Subcutaneous adipose tissue (tissue), 4 donors: ENCODE data around the gene CRELD2. TPM values are rescaled to one million over a fixed set of nuclear protein-coding genes. Genes with fewer than 3 reads are reported as not detected.

ENCODE experiments used
- total RNA-seq, 4 donors: library from RNA; depleted of rRNA; stranded (reverse); fragments of >200 nt; gene quantifications; one replicate each; pipeline ENCODE4 v1.1.0, GENCODE V29; 2016
- TF ChIP-seq, protein P1 (sequence below): fragments of 450-650 bp; IDR thresholded peaks from one replicate; pipeline ENCODE4 v1.5.1; 2016; ENCODE audit warnings: low read depth, mild to moderate bottlenecking, control low read depth, antibody characterized with exemption, moderate library complexity

The CRELD2 gene
- total RNA-seq, 4 donors from 2014 or later, result 24.0 to 40.9 (median 31.9) TPM

GRCh38 chr22:49934891-49935557, 16.6 kb downstream of the CRELD2 start:
- TF ChIP-seq, protein P1, sequence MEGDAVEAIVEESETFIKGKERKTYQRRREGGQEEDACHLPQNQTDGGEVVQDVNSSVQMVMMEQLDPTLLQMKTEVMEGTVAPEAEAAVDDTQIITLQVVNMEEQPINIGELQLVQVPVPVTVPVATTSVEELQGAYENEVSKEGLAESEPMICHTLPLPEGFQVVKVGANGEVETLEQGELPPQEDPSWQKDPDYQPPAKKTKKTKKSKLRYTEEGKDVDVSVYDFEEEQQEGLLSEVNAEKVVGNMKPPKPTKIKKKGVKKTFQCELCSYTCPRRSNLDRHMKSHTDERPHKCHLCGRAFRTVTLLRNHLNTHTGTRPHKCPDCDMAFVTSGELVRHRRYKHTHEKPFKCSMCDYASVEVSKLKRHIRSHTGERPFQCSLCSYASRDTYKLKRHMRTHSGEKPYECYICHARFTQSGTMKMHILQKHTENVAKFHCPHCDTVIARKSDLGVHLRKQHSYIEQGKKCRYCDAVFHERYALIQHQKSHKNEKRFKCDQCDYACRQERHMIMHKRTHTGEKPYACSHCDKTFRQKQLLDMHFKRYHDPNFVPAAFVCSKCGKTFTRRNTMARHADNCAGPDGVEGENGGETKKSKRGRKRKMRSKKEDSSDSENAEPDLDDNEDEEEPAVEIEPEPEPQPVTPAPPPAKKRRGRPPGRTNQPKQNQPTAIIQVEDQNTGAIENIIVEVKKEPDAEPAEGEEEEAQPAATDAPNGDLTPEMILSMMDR, result no peak

- TF ChIP-seq, protein P1, result no peak
These were observed 17.1 kb downstream of the CRELD2 start for GRCh38 chr22:49935561-49935960.

DNA sequence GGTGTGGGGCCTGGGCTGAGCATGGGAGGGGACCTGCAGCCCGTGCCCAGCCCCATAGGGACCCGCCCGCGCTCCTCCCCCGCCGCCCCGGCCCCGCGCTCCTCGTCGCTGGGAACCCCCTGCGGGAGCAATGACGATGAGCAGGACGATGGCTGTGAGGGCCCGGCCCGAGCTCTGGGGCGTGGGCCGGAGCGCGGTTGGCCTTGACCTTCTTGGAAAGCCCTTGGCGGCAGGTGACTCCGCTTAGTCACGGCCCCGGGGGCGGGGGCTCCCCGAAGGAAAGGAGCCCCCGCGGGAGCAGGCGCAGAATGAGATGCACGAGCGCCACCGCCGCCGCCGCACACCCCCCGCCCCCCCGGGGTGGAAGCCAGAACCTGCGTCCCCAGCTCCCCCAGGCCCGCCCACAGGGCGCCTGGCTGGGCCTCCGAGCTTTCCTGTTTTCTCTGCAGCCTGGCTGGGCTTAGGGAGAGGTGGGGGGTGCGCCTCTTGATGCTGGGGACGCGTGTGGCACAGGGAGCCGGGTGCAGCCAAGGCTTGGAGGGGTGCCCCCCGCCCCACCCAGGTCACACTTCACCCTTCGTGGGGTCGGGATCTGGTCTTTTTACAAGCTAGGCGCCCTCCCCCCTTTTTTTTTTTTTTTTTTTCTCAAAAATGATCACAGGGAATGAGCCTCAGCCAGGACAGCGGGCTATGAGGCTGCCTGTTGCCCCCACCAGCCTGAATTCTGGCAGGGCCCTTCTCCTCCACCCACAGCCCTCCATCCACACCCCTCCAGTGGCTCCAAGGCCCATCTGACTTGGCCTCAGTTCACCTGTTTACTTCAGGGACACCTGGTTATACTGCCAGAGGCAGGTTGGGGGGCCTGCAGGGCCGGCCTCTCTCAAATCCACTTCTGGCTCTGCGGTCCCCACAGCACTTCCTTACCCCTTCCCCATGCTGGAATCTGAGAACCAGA, 17.9 kb downstream of the CRELD2 start:
- TF ChIP-seq, protein P1, result no peak

DNA sequence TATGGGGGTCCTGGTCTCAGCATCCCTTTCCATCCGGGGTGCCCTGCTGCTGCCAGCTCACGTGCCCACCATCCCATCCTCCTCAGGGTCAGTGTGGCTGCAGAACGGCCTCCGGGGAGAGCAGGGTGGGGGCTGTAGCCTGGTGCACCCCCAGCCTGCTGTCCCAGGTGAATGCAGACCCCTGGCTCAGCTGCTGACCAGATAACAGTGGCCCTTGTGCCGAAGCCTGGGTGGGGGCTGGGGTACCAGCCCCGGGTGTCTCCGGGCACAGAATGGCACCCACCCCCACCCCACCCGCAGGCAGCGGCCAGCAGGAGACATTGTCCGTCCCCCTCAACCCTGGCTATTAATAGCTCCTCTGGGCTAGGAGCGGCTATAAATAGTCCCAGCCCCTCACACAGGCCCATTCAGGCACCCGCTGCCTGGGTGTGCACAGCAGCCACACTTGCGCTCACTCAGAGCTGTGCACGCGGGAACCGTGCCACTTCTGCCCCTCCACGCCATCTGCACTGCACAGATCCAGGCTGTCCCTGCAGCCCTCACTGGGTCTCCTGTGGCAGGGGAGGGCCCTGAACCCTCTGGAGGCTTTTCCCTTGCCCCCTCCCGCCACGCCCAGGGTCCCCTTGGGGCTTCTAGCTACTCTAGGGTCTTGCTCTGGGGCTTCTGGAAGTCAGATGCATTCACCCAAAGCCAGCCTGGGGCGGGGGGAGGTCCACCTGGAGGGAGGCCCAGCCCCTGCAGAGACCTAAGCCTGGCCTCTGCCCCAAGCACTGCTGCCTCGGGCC, 18.7 kb downstream of the CRELD2 start:
- TF ChIP-seq, protein P1, result no peak

DNA sequence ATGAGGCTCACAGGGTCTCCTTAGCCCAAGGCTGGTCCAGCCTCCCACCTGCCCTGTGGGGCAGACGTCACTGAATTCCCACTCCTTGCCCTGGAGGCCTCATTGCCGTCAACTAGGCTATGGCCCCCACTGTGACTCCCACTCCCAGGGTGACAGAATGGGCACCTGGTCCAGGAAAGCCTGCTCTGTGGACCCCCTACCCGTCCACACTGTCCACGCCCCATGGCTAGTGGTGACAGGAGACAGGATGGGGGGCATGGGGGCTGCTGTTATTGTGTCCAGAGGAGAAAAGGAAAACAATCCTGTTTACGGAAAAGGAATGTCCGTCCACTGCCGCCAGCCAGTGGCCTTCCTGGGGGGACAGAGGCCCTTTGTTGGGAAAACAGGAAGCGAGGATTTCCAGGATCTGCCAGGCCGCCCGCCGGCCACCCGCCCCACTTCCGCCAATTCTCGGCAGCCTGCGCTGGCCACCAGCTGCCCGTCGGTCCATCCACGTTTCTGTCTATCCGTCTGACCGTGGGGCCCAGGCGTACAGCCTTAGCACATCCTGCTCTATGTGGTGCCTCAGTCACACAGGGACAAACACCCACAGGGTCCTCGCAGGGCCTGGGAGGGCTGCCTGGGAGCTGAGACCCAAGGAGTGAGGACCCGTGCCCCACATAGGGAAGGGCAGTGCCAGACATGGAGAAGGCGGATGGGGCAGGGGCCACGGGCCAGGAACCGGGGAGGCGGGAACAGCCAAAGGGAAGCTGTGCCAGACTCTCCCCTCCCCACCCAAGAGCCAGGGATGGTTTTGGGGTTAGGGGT, 19.5 kb downstream of the CRELD2 start:
- TF ChIP-seq, protein P1, result no peak

DNA sequence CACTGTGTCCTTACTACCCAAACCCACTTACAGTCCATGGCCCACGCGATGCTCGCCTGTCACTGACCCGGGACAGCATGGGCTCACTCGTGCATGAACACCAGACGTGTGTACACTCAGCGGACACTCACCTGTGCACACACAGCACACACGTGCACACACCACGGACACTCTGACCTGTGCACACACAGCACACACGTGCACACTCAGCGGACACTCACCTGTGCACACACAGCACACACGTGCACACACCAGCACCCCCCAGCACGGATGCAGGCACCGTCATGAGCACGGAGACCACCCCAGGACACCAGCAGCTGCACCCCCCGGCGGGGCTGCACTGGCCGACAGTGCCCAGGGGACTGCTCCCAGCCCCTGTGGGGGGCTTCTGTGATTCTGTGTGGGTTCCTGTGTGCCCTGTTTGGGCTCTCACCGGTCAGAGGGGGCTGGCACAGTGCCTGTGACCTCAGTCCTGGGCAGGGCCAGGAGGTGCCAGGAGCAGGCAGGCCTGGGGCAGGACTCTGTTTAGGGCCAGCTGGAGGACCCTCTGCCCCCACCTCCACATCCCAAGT, 20.2 kb downstream of the CRELD2 start:
- TF ChIP-seq, protein P1, result no peak
